GM18498 (cell line): ENCODE measurements around the gene IPO8.
A peak's percentile ranks its signal among the peaks of the same experiment; 100 is the strongest.
"Not testable (repeated sequence)": the region's sequence is repeated elsewhere in the genome, so short reads cannot be mapped to it uniquely, and the experiment has no call there.

Experiments used
- ATAC-seq: cut with Tn5 transposase; IDR thresholded peaks from one replicate; pipeline ENCODE4 v1.9.1; 2021; ENCODE audit warnings: mild to moderate bottlenecking, moderate library complexity; ENCODE audit not compliant: unreplicated experiment

IPO8 gene

GRCh38 chr12:30691122-30691879 lies 4.4 kb downstream of the IPO8 start:
- ATAC-seq: no peak

- no peak for ATAC-seq
Observed at GRCh38 chr12:30687265-30687986, 8.2 kb downstream of the IPO8 start.

GRCh38 chr12:30679241-30679640 lies 16.4 kb downstream of the IPO8 start:
- no peak for ATAC-seq

- no peak for ATAC-seq
Observed at GRCh38 chr12:30678221-30678620, 17.4 kb downstream of the IPO8 start.

GRCh38 chr12:30661210-30661609 lies 34.5 kb downstream of the IPO8 start:
- no peak for ATAC-seq

GRCh38 chr12:30652034-30652696 lies 43.5 kb downstream of the IPO8 start:
- no peak for ATAC-seq

GRCh38 chr12:30646821-30647220 lies 48.8 kb downstream of the IPO8 start:
- no peak for ATAC-seq

- no peak for ATAC-seq
Observed at GRCh38 chr12:30643366-30643765, 52.3 kb downstream of the IPO8 start.

- ATAC-seq: no peak
Observed at GRCh38 chr12:30640392-30640791, 55.3 kb downstream of the IPO8 start.

- ATAC-seq: no peak
Observed at GRCh38 chr12:30635385-30635784, 60.3 kb downstream of the IPO8 start.

GRCh38 chr12:30631740-30632139 lies 63.9 kb downstream of the IPO8 start:
- ATAC-seq: no peak

GRCh38 chr12:30630979-30631285 lies 64.7 kb downstream of the IPO8 start:
- no peak for ATAC-seq

- no peak for ATAC-seq
Observed at GRCh38 chr12:30630076-30630978, 65.3 kb downstream of the IPO8 start.

- ATAC-seq: no peak
Observed at GRCh38 chr12:30626847-30627246, 68.8 kb downstream of the IPO8 start.

GRCh38 chr12:30624009-30624408 lies 71.7 kb downstream of the IPO8 start:
- no peak for ATAC-seq

- ATAC-seq: peak; percentile 78
Observed at GRCh38 chr12:30622509-30622908, 73.2 kb downstream of the IPO8 start.

GRCh38 chr12:30621663-30622241 lies 73.9 kb downstream of the IPO8 start:
- not testable (repeated sequence) for ATAC-seq

- ATAC-seq: no peak
Observed at GRCh38 chr12:30617346-30618016, 78.2 kb downstream of the IPO8 start.

- ATAC-seq: no peak
Observed at GRCh38 chr12:30614031-30614430, 81.6 kb downstream of the IPO8 start.
